ENCODE measurements around the gene PPP1R26.

GRCh38 chr9:135440620-135441019 is 39.0 kb upstream of the PPP1R26 start:
- TF ChIP-seq SAFB2 (CRISPR knock-in tag; IDR thresholded peaks at IDR 0.05; ENCODE audit: borderline replicate concordance, low read depth) (no peak), PRDM4 (CRISPR knock-in tag; IDR thresholded peaks at IDR 0.05; ENCODE audit: borderline replicate concordance) (no peak)

Measured in HepG2 (cell line).